ACC112 (cell line): ENCODE measurements around the gene SIPA1.
"Not testable (repeated sequence)": the region's sequence is repeated elsewhere in the genome, so short reads cannot be mapped to it uniquely, and the experiment has no call there.

Source experiments
- H2AFZ ChIP-seq: fragments of 200-600 bp; sonication (generic); one replicate; pipeline ENCODE4 v1.6.0; 2017; ENCODE audit warnings: antibody characterized with exemption, low read length; ENCODE audit not compliant: unreplicated experiment
- H3K27ac ChIP-seq: fragments of 200-600 bp; sonication (generic); 2 replicates; pipeline ENCODE4 v1.5.1; 2014; ENCODE audit warnings: low read depth, mild to moderate bottlenecking, antibody characterized with exemption, low read length, moderate library complexity
- H3K27me3 ChIP-seq: fragments of 200-600 bp; sonication (generic); 2 replicates; pipeline ENCODE4 v1.6.1; 2014; ENCODE audit warnings: mild to moderate bottlenecking, antibody characterized with exemption, low read length, moderate library complexity, mixed read lengths; ENCODE audit not compliant: insufficient read depth
- H3K36me3 ChIP-seq: fragments of 200-600 bp; sonication (generic); 2 replicates; pipeline ENCODE4 v1.6.1; 2016; ENCODE audit warnings: mild to moderate bottlenecking, antibody characterized with exemption, low read length, moderate library complexity, mixed read lengths; ENCODE audit not compliant: insufficient read depth
- H3K4me1 ChIP-seq: fragments of 200-600 bp; sonication (generic); one replicate; pipeline ENCODE4 v1.6.1; 2016; ENCODE audit warnings: low read length, mixed read lengths; ENCODE audit not compliant: insufficient read depth, unreplicated experiment, control insufficient read depth
- H3K4me3 ChIP-seq: fragments of 200-600 bp; sonication (generic); 2 replicates; pipeline ENCODE4 v1.5.1; 2014; ENCODE audit warnings: mild to moderate bottlenecking, low read depth, low read length
- H3K79me2 ChIP-seq: fragments of 200-600 bp; sonication (generic); one replicate; pipeline ENCODE4 v1.6.0; 2016; ENCODE audit warnings: low read length; ENCODE audit not compliant: control insufficient read depth, unreplicated experiment, insufficient read depth

SIPA1 gene

GRCh38 chr11:65662799-65663638, 25.1 kb downstream of the SIPA1 start, which contains the start of gene RELA:
Gene RELA (minus strand): TSS chr11:65662916. CDS start chr11:65662832, 84 bp downstream.
- Histone ChIP-seq H3K4me3 (peak within 1 kb of the TSS; percentile 95), H3K4me1 (peaks cover 6% of the 10 kb centered on the region), H2AFZ (peak within 1 kb of the TSS; percentile 60), H3K27me3 (no peaks in the 10 kb centered on the region), H3K36me3 (peaks cover 15% of the 10 kb centered on the region; the same call in 1 of the 2 replicates), H3K27ac (peak within 1 kb of the TSS; percentile 96), H3K79me2 (peaks cover 25% of the 10 kb centered on the region)

GRCh38 chr11:65663639-65664200, 25.8 kb downstream of the SIPA1 start:
- Histone ChIP-seq H3K4me1 (peaks cover 6% of the 10 kb centered on the region), H3K36me3 (peaks cover 12% of the 10 kb centered on the region; the same call in 1 of the 2 replicates), H3K79me2 (peaks cover 25% of the 10 kb centered on the region), H3K27me3 (no peaks in the 10 kb centered on the region), H3K4me3 (peak overlapping the region; percentile 95), H3K27ac (peak overlapping the region; percentile 96), H2AFZ (peak overlapping the region; percentile 60)

GRCh38 chr11:65672180-65672860, 34.4 kb downstream of the SIPA1 start:
- no peak overlapping the region for H3K4me3 ChIP-seq
- H2AFZ ChIP-seq, result no peak overlapping the region
- H3K36me3 ChIP-seq, result no peaks in the 10 kb centered on the region
- no peaks in the 10 kb centered on the region for H3K79me2 ChIP-seq
- H3K27me3 ChIP-seq, result no peaks in the 10 kb centered on the region
- no peak overlapping the region for H3K27ac ChIP-seq
- H3K4me1 ChIP-seq, result no peaks in the 10 kb centered on the region

DNA sequence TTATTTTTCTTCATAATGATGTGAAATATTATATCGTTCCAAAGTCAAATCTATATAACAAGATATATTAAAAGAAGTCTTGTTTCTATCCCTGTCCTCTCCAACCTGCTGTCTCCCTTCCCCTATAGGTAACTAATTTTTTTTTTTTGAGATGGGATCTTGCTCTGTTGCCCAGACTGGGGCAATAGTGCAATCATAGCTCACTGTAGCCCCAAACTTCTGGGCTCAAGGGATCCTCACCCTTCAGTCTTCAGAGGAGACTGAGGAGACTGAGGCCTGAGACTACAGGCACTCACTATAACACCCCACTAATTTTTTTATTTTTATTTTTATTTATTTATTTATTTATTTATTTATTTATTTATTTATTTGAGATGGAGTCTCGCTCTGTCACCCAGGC, 35.1 kb downstream of the SIPA1 start:
- no peaks in the 10 kb centered on the region for H3K36me3 ChIP-seq
- no peak overlapping the region for H2AFZ ChIP-seq
- H3K27ac ChIP-seq, result no peak overlapping the region
- H3K4me1 ChIP-seq, result no peaks in the 10 kb centered on the region
- no peak overlapping the region for H3K4me3 ChIP-seq
- no peaks in the 10 kb centered on the region for H3K27me3 ChIP-seq
- H3K79me2 ChIP-seq, result no peaks in the 10 kb centered on the region

DNA sequence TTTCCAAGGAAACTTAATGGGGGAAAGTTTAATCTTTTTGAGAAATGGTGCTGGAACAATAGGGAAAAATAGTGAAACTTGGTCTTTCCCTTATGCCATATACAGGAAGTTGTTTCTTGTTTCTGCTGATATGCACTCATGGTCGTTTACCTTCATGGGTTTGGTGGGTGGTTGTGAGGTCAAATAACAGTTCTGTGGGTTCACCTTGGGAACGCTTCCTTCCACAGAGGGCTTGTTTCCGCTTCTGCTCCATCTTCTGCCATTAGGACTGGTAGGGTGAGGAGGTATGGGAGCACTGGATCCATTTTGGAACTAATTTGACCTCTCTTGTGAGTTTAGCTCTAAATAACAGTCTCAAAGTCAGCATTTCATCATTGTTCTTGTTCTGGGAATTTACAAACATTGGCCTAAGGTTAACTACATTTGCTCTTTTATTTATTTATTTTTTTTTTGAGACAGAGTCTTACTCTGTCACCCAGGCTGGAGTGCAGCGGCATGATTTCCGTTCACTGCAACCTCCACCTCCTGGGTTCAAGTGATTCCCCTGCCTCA, 42.4 kb downstream of the SIPA1 start:
- Histone ChIP-seq H3K4me3 (no peak overlapping the region), H3K36me3 (no peaks in the 10 kb centered on the region), H3K4me1 (no peaks in the 10 kb centered on the region), H3K79me2 (no peaks in the 10 kb centered on the region), H3K27me3 (peaks cover 15% of the 10 kb centered on the region), H2AFZ (no peak overlapping the region), H3K27ac (no peak overlapping the region)

DNA sequence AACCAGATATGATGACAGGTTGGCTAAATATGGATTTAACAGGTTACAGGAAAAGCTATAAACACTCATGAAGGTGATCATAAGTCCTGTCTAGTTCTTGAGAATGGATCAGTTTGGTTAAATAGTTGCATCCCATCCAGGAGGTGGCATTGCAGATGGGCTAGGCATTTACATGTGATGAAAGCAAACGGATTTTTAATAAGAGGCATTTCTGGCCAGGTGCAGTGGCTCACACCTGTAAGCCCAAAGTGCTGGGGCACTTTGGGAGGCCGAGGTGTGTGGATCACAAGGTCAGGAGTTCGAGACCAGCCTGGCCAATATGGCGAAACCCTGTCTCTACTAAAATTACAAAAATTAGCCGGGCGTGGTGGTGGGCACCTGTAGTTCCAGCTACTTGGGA, 45.6 kb downstream of the SIPA1 start:
- H3K27ac ChIP-seq, H3K4me3 ChIP-seq, H3K4me1 ChIP-seq, H2AFZ ChIP-seq, H3K36me3 ChIP-seq, H3K79me2 ChIP-seq: not testable (repeated sequence)
- peaks cover 18% of the 10 kb centered on the region for H3K27me3 ChIP-seq

DNA sequence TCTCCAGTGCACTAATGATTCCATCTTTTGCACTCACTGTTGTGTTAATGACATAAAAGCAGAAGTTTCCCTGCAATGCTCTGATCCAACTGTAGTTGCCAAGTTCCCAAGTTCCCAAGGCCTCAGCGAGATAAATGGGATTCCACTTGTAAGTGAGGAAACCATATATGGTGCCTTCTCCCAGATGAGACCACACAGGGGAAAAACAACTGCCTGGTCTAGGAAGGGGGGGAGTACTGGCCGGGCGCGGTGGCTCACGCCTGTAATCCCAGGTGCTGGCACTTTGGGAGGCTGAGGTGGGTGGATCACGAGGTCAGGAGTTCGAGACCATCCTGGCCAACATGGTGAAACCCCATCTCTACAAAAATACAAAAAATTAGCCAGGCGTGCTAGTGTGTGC, 48.1 kb downstream of the SIPA1 start:
- Histone ChIP-seq H3K27me3 (peaks cover 18% of the 10 kb centered on the region), H3K4me3 (no peak overlapping the region), H3K79me2 (no peaks in the 10 kb centered on the region), H2AFZ (no peak overlapping the region), H3K27ac (no peak overlapping the region), H3K36me3 (no peaks in the 10 kb centered on the region), H3K4me1 (no peaks in the 10 kb centered on the region)

DNA sequence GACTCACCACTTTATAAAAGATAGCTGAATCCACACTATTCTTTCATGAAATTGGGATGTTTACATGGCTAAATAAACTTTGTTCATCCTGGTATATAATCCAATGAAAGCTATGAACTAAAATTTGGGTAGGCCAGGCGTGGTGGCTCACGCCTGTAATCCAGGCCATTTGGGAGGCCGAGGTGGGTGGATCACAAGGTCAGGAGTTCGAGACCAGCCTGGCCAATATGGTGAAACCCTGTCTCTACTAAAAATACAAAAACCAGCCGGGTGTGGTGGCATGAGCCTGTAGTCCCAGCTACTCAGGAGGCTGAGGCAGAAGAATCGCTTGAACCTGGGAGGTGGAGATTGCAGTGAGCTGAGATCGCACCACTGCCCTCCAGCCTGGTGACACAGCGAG, 53.9 kb downstream of the SIPA1 start:
- not testable (repeated sequence) for H3K79me2 ChIP-seq, H2AFZ ChIP-seq, H3K27me3 ChIP-seq, H3K4me1 ChIP-seq, H3K27ac ChIP-seq, H3K36me3 ChIP-seq, H3K4me3 ChIP-seq

GRCh38 chr11:65692367-65692766, 54.5 kb downstream of the SIPA1 start:
- H3K27ac ChIP-seq, result no peak overlapping the region
- no peaks in the 10 kb centered on the region for H3K36me3 ChIP-seq
- H3K4me3 ChIP-seq, result no peak overlapping the region
- H2AFZ ChIP-seq, result no peak overlapping the region
- H3K79me2 ChIP-seq, result no peaks in the 10 kb centered on the region
- no peaks in the 10 kb centered on the region for H3K4me1 ChIP-seq
- peaks cover 3% of the 10 kb centered on the region; the same call in 1 of the 2 replicates for H3K27me3 ChIP-seq

DNA sequence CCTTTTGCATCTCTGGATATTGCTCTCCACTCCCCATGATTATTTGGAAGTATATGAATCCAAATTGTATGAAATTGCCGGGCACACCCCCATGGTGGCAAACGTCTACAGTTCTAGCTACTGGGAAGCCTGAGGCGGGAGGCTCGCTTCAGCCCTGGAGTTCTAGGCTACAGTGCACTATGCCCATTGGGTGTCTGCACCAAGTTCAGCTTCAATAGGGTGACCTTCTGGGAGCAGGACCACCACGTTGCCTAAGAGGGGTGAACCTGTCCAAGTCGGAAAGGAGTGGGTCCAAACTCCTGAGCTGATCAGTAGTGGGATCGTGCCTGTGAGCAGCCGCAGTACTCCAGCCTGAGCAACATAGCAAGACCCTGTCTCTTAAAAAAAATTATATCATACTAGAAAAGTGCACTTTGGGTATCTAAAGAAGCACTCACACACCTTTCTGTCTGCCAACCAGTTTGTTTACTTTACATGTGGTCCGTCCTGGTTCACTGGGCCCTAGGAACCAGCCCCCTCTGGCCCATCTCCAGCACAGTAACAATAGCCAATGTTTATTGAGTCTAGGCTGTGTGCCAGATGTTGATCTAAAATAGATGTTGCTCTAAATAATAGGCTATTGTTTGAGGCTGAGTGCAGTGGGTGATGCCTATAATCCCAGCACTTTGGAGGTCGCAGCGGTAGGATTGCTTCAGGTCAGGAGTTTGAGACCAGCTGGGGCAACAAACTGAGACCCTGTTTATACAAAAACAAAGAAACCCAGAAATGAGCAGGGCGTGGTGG, 57.7 kb downstream of the SIPA1 start:
- Histone ChIP-seq H3K4me3 (no peak overlapping the region), H3K27ac (no peak overlapping the region), H3K4me1 (no peaks in the 10 kb centered on the region), H3K36me3 (no peaks in the 10 kb centered on the region), H3K79me2 (no peaks in the 10 kb centered on the region), H2AFZ (no peak overlapping the region), H3K27me3 (peaks cover 15% of the 10 kb centered on the region)
